ENCODE measurements around the gene STK10. TPM values are rescaled to one million over a fixed set of nuclear protein-coding genes. Genes with fewer than 3 reads are reported as not detected.
A peak's percentile ranks its signal among the peaks of the same experiment; 100 is the strongest.

Gene STK10
- total RNA-seq, 3 donors from 2014 or later, result 17.1 to 32.5 (median 23.3) TPM

GRCh38 chr5:172140866-172141265 lies 47.2 kb downstream of the STK10 start:
- H3K36me3 ChIP-seq, result no peaks in the 10 kb centered on the region
- TF ChIP-seq POLR2AphosphoS5 (IDR thresholded peaks at IDR 0.05), result no peak
- TF ChIP-seq POLR2A (IDR thresholded peaks at IDR 0.05), result no peak
- TF ChIP-seq, protein P1, sequence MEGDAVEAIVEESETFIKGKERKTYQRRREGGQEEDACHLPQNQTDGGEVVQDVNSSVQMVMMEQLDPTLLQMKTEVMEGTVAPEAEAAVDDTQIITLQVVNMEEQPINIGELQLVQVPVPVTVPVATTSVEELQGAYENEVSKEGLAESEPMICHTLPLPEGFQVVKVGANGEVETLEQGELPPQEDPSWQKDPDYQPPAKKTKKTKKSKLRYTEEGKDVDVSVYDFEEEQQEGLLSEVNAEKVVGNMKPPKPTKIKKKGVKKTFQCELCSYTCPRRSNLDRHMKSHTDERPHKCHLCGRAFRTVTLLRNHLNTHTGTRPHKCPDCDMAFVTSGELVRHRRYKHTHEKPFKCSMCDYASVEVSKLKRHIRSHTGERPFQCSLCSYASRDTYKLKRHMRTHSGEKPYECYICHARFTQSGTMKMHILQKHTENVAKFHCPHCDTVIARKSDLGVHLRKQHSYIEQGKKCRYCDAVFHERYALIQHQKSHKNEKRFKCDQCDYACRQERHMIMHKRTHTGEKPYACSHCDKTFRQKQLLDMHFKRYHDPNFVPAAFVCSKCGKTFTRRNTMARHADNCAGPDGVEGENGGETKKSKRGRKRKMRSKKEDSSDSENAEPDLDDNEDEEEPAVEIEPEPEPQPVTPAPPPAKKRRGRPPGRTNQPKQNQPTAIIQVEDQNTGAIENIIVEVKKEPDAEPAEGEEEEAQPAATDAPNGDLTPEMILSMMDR (IDR thresholded peaks at IDR 0.05), result no peak
- no peak overlapping the region for H3K27ac ChIP-seq

GRCh38 chr5:172140120-172140519 lies 47.9 kb downstream of the STK10 start:
- no peak for DNase-seq (ENCODE audit: low spot score in 2 of 2)

More at GRCh38 chr5:172140866-172141265, 47.2 kb downstream of the STK10 start:
- H3K4me1 ChIP-seq, result no peaks in the 10 kb centered on the region
- intact Hi-C loops (cut with DNase I; ENCODE audit: low total_unique reads), result no loop called here
- no peak for DNase-seq (ENCODE audit: low spot score in 2 of 2)
- H3K4me3 ChIP-seq, result no peak overlapping the region
- no peaks in the 10 kb centered on the region for H3K27me3 ChIP-seq
- H3K9me3 ChIP-seq, result no peaks in the 10 kb centered on the region

DNA sequence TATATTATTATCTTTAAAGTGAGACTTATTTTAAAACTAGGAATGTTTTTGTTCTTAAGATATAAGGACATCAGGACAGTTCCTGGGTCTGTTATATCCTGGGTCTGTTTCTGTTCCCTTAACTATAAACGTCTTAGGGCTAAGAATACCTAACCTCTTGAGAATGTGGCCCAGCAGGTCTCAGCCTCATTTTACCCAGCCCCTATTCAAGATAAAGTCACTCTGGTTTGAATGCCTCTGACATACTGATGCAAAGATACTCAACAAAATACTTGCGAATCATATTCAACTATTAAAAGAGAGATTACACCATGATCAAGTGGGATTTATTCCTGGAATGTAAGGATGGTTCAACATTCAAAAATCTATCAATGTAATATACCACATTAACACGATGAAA lies 51.0 kb downstream of the STK10 start:
- TF ChIP-seq, protein P1 (IDR thresholded peaks at IDR 0.05), result no peak
- no peak for TF ChIP-seq POLR2A (IDR thresholded peaks at IDR 0.05)
- no peak for TF ChIP-seq POLR2AphosphoS5 (IDR thresholded peaks at IDR 0.05)
- intact Hi-C loops (cut with DNase I; ENCODE audit: low total_unique reads), result no loop called here
- no peak for DNase-seq (ENCODE audit: low spot score in 2 of 2)

More at GRCh38 chr5:172140120-172140519, 47.9 kb downstream of the STK10 start:
- Histone ChIP-seq H3K4me1 (no peaks in the 10 kb centered on the region), H3K9me3 (no peaks in the 10 kb centered on the region), H3K36me3 (no peaks in the 10 kb centered on the region), H3K4me3 (no peak overlapping the region), H3K27me3 (no peaks in the 10 kb centered on the region), H3K27ac (no peak overlapping the region)
- TF ChIP-seq POLR2AphosphoS5 (IDR thresholded peaks at IDR 0.05) (no peak), POLR2A (IDR thresholded peaks at IDR 0.05) (no peak)
- TF ChIP-seq, protein P1 (IDR thresholded peaks at IDR 0.05), result no peak
- intact Hi-C loops (cut with DNase I; ENCODE audit: low total_unique reads), result no loop called here

GRCh38 chr5:172133359-172134029 lies 54.5 kb downstream of the STK10 start:
- H3K27me3 ChIP-seq, result no peaks in the 10 kb centered on the region
- H3K36me3 ChIP-seq, result no peaks in the 10 kb centered on the region
- intact Hi-C loops (cut with DNase I; ENCODE audit: low total_unique reads), result no loop called here
- no peaks in the 10 kb centered on the region for H3K4me1 ChIP-seq
- TF ChIP-seq POLR2AphosphoS5 (IDR thresholded peaks at IDR 0.05), result peak in 1 of 3 donors; percentile 12
- TF ChIP-seq, protein P1 (IDR thresholded peaks at IDR 0.05), result no peak
- no peak for DNase-seq (ENCODE audit: low spot score in 2 of 2)
- H3K9me3 ChIP-seq, result no peaks in the 10 kb centered on the region
- H3K4me3 ChIP-seq, result no peak overlapping the region
- no peak overlapping the region for H3K27ac ChIP-seq

More for the DNA sequence above, 51.0 kb downstream of the STK10 start:
- no peaks in the 10 kb centered on the region for H3K4me1 ChIP-seq
- no peak overlapping the region for H3K27ac ChIP-seq
- no peaks in the 10 kb centered on the region for H3K9me3 ChIP-seq
- H3K27me3 ChIP-seq, result no peaks in the 10 kb centered on the region
- H3K4me3 ChIP-seq, result no peak overlapping the region
- no peaks in the 10 kb centered on the region for H3K36me3 ChIP-seq

- H3K27me3 ChIP-seq, result no peaks in the 10 kb centered on the region
- no peaks in the 10 kb centered on the region for H3K4me1 ChIP-seq
- TF ChIP-seq, protein P1 (IDR thresholded peaks at IDR 0.05), result no peak
- no peak for TF ChIP-seq POLR2A (IDR thresholded peaks at IDR 0.05)
- no peak for TF ChIP-seq POLR2AphosphoS5 (IDR thresholded peaks at IDR 0.05)
- H3K27ac ChIP-seq, result no peak overlapping the region
- intact Hi-C loops (cut with DNase I; ENCODE audit: low total_unique reads), result no loop called here
- H3K36me3 ChIP-seq, result no peaks in the 10 kb centered on the region
- no peak for DNase-seq (ENCODE audit: low spot score in 2 of 2)
- H3K4me3 ChIP-seq, result no peak overlapping the region
- H3K9me3 ChIP-seq, result no peaks in the 10 kb centered on the region
Observed at GRCh38 chr5:172131690-172132089, 56.3 kb downstream of the STK10 start.

All from breast epithelium (tissue), 4 donors.